IMR-90 (cell line): Measurements from ENCODE around the gene ZNF385B. TPM values are rescaled to one million over a fixed set of nuclear protein-coding genes. Genes with fewer than 3 reads are reported as not detected.

ENCODE experiments used
- ATAC-seq: fragments of 200-7000 bp; cut with Tn5 transposase; 2 replicates; pipeline ENCODE4 v1.9.1; 2020; ENCODE audit warnings: low read depth, mild to moderate bottlenecking, moderate library complexity
- BruUV-seq: library from RNA; stranded (reverse); fragments of 400-500 nt; replicated peaks from 2 replicates; lab custom pipeline; 2021; lab: Mats Ljungman, UMichigan
- CTCF ChIA-PET: fragments of 300-600 bp; formaldehyde crosslinking; extraction: SDS; loops from one replicate; lab custom pipeline; 2021; ENCODE audit warnings: antibody characterized with exemption; lab: Yijun Ruan, JAX
- POLR2A ChIA-PET: fragments of 300-600 bp; sonication (Branson Sonifier 250); formaldehyde crosslinking; loops from one replicate; lab custom pipeline; 2022; ENCODE audit warnings: antibody characterized with exemption; ENCODE audit not compliant: unreplicated experiment; lab: Charles Lee
- DNase-seq: peaks from one replicate; pipeline ENCODE4 v3.0.0; 2013
- H2AFZ ChIP-seq: replicated peaks from 2 replicates; pipeline ENCODE3; 2013; ENCODE audit warnings: low read length, mild to moderate bottlenecking; ENCODE audit not compliant: poor library complexity
- H2AK5ac ChIP-seq: 2 replicates; pipeline ENCODE4 v1.6.1; 2013; ENCODE audit warnings: low read depth, low read length, inconsistent platforms
- H2AK9ac ChIP-seq: replicated peaks from 2 replicates; pipeline ENCODE3; 2013; ENCODE audit warnings: mild to moderate bottlenecking, low read depth, low read length, moderate library complexity; ENCODE audit not compliant: poor library complexity
- H2BK120ac ChIP-seq: 2 replicates; pipeline ENCODE4 v1.6.1; 2013; ENCODE audit warnings: low read depth, low read length, inconsistent platforms
- H2BK15ac ChIP-seq: 3 replicates; pipeline ENCODE4 v1.6.1; 2013; ENCODE audit warnings: low read depth, low read length, inconsistent platforms
- H2BK20ac ChIP-seq: 2 replicates; pipeline ENCODE4 v1.6.1; 2013; ENCODE audit warnings: low read depth, mild to moderate bottlenecking, inconsistent platforms, low read length, moderate library complexity
- H2BK5ac ChIP-seq: 2 replicates; pipeline ENCODE4 v1.6.1; 2013; ENCODE audit warnings: mild to moderate bottlenecking, low read depth, low read length, inconsistent platforms; ENCODE audit not compliant: poor library complexity, severe bottlenecking
- H3K14ac ChIP-seq: replicated peaks from 2 replicates; pipeline ENCODE4 v1.6.1; 2013; ENCODE audit warnings: low read depth, low read length, inconsistent platforms
- H3K18ac ChIP-seq: 2 replicates; pipeline ENCODE4 v1.6.1; 2013; ENCODE audit warnings: low read depth, low read length, control low read depth
- H3K23ac ChIP-seq: 2 replicates; pipeline ENCODE4 v1.6.1; 2013; ENCODE audit warnings: low read depth, low read length, inconsistent platforms
- H3K27ac ChIP-seq: 2 replicates; pipeline ENCODE4 v1.5.1; 2013; ENCODE audit warnings: mild to moderate bottlenecking, control low read depth, low read length; ENCODE audit not compliant: insufficient read depth
- H3K27me3 ChIP-seq: 2 replicates; pipeline ENCODE4 v1.6.1; 2013; ENCODE audit warnings: low read length; ENCODE audit not compliant: control insufficient read depth, insufficient read depth
- H3K36me3 ChIP-seq: 2 replicates; pipeline ENCODE4 v1.6.1; 2013; ENCODE audit warnings: low read length, mixed read lengths; ENCODE audit not compliant: control insufficient read depth, insufficient read depth
- H3K4ac ChIP-seq: 2 replicates; pipeline ENCODE4 v1.6.1; 2013; ENCODE audit warnings: low read depth, low read length, inconsistent platforms
- H3K4me1 ChIP-seq: 2 replicates; pipeline ENCODE4 v1.6.1; 2013; ENCODE audit warnings: low read length, mixed read lengths; ENCODE audit not compliant: control insufficient read depth, insufficient read depth
- H3K4me2 ChIP-seq: 2 replicates; pipeline ENCODE4 v1.6.1; 2013; ENCODE audit warnings: low read depth, mild to moderate bottlenecking, control low read depth, low read length, moderate library complexity
- H3K4me3 ChIP-seq: 2 replicates; pipeline ENCODE4 v1.5.1; 2013; ENCODE audit warnings: low read depth, mild to moderate bottlenecking, control low read depth, low read length, moderate library complexity; ENCODE audit not compliant: insufficient read depth
- H3K56ac ChIP-seq: 2 replicates; pipeline ENCODE4 v1.6.1; 2013; ENCODE audit warnings: low read length, inconsistent platforms; ENCODE audit not compliant: insufficient read depth; ENCODE audit errors: extremely low read depth
- H3K79me1 ChIP-seq, 2 experiments: 2 replicates each; pipeline ENCODE4 v1.6.1; 2013; ENCODE audit warnings: low read length in 2 of 2, inconsistent platforms in 1 of 2, low read depth in 1 of 2
- H3K9ac ChIP-seq: 2 replicates; pipeline ENCODE4 v1.6.1; 2013; ENCODE audit warnings: low read depth, low read length, control low read depth
- H3K9me1 ChIP-seq: 2 replicates; pipeline ENCODE4 v1.6.1; 2013; ENCODE audit warnings: low read length, inconsistent platforms; ENCODE audit not compliant: insufficient read depth
- H3K9me3 ChIP-seq: 2 replicates; pipeline ENCODE4 v1.6.1; 2013; ENCODE audit warnings: low read length; ENCODE audit not compliant: control insufficient read depth, insufficient read depth
- H4K20me1 ChIP-seq: 2 replicates; pipeline ENCODE4 v1.6.1; 2013; ENCODE audit warnings: low read length, inconsistent platforms; ENCODE audit not compliant: insufficient read depth
- H4K5ac ChIP-seq: 2 replicates; pipeline ENCODE4 v1.6.1; 2013; ENCODE audit warnings: mild to moderate bottlenecking, low read depth, low read length, control low read depth
- H4K8ac ChIP-seq, 2 experiments: 2 replicates each; pipeline ENCODE4 v1.6.1; 2013; ENCODE audit warnings: low read depth in 2 of 2, low read length in 2 of 2, control low read depth in 1 of 2, inconsistent platforms in 1 of 2
- H4K91ac ChIP-seq: 2 replicates; pipeline ENCODE4 v1.6.1; 2013; ENCODE audit warnings: low read depth, low read length, inconsistent platforms; ENCODE audit not compliant: insufficient read depth
- BHLHE40 ChIP-seq: fragments of 150-350 bp; IDR thresholded peaks from 2 replicates; pipeline ENCODE4 v1.6.1; 2016; ENCODE audit warnings: mild to moderate bottlenecking, low read depth, low read length
- CEBPB ChIP-seq: IDR thresholded peaks from 2 replicates; pipeline ENCODE4 v1.6.1; 2012; ENCODE audit warnings: low read depth, low read length, improper control_type of control experiment
- CHD1 ChIP-seq: IDR thresholded peaks from 2 replicates; pipeline ENCODE4 v1.6.1; 2012; ENCODE audit warnings: low read depth, low read length, improper control_type of control experiment
- FOS ChIP-seq: fragments of 150-350 bp; IDR thresholded peaks from 2 replicates; pipeline ENCODE4 v1.6.1; 2016; ENCODE audit warnings: low read depth, low read length
- MAFK ChIP-seq: IDR thresholded peaks from 2 replicates; pipeline ENCODE4 v1.6.1; 2012; ENCODE audit warnings: low read depth, low read length, improper control_type of control experiment
- MAZ ChIP-seq: IDR thresholded peaks from 2 replicates; pipeline ENCODE4 v1.6.1; 2012; ENCODE audit warnings: low read depth, mild to moderate bottlenecking, low read length, improper control_type of control experiment, moderate library complexity, borderline replicate concordance
- MXI1 ChIP-seq: IDR thresholded peaks from 2 replicates; pipeline ENCODE4 v1.6.1; 2012; ENCODE audit warnings: low read depth, mild to moderate bottlenecking, low read length, moderate library complexity, borderline replicate concordance
- NFE2L2 ChIP-seq: fragments of 150-350 bp; IDR thresholded peaks from 2 replicates; pipeline ENCODE4 v1.6.1; 2016; ENCODE audit warnings: low read depth, mild to moderate bottlenecking, low read length
- POLR2A ChIP-seq: IDR thresholded peaks from 2 replicates; pipeline ENCODE4 v1.6.1; 2012; ENCODE audit warnings: mild to moderate bottlenecking, low read depth, low read length
- RAD21 ChIP-seq: IDR thresholded peaks from 2 replicates; pipeline ENCODE4 v1.6.1; 2012; ENCODE audit warnings: low read length, improper control_type of control experiment
- RCOR1 ChIP-seq: IDR thresholded peaks from 2 replicates; pipeline ENCODE4 v1.6.1; 2012; ENCODE audit warnings: mild to moderate bottlenecking, low read length, improper control_type of control experiment; ENCODE audit not compliant: insufficient replicate concordance
- RFX5 ChIP-seq: IDR thresholded peaks from 2 replicates; pipeline ENCODE4 v1.8.0; 2012; ENCODE audit warnings: low read depth, mild to moderate bottlenecking, low read length, moderate library complexity
- SMC3 ChIP-seq: fragments of 150-350 bp; IDR thresholded peaks from 2 replicates; pipeline ENCODE4 v1.6.1; 2016; ENCODE audit warnings: low read depth, mild to moderate bottlenecking, antibody characterized with exemption, low read length, moderate library complexity
- WGBS, 2 experiments: methylation state at CpG; one replicate each; pipeline versions ENCODE4 v1.1.5 to v1.1.7; 2013; ENCODE audit warnings: missing lambda C conversion rate in 2 of 2; ENCODE audit not compliant: insufficient read length in 1 of 2; ENCODE audit errors: extremely low coverage in 2 of 2; 5-methylcytosine and 5-hydroxymethylcytosine counted together
- dilution Hi-C: fragments of 300-500 bp; cut with HindIII; formaldehyde crosslinking; loops from one replicate; pipeline ENCODE4 v1.14.3; 2018; ENCODE audit warnings: low sequenced_read_pairs; ENCODE audit not compliant: unreplicated experiment
- in situ Hi-C: fragments of 300-500 bp; cut with MboI; formaldehyde crosslinking; loops from 3 replicates; pipeline ENCODE4 v1.14.3; 2019; ENCODE audit warnings: low sequenced_read_pairs, inconsistent platforms, mixed read lengths
- intact Hi-C: fragments of 100-400 bp; cut with micrococcal nuclease; formaldehyde crosslinking; loops from 2 replicates; pipeline ENCODE4 v1.10.0; 2022
- polyA plus RNA-seq, 3 experiments: library from polyadenylated mRNA; depleted of rRNA; stranded (reverse); fragments of >200 nt; gene quantifications; 2 replicates each; pipeline ENCODE4 v1.2.3, GENCODE V29; 2012; ENCODE audit warnings: low replicate concordance in 1 of 3
- total RNA-seq: library from RNA; depleted of rRNA; stranded (reverse); fragments of >200 nt; gene quantifications from 2 replicates; pipeline ENCODE4 v1.2.3, GENCODE V29; 2012
- TF ChIP-seq, protein P1 (sequence below): fragments of 150-350 bp; IDR thresholded peaks from 2 replicates; pipeline ENCODE4 v1.6.1; 2016; ENCODE audit warnings: low read depth, mild to moderate bottlenecking, low read length, moderate library complexity, borderline replicate concordance
- TF ChIP-seq, protein P2 (sequence below): fragments of 150-350 bp; IDR thresholded peaks from 2 replicates; pipeline ENCODE4 v1.6.1; 2017; ENCODE audit warnings: mild to moderate bottlenecking, antibody characterized with exemption, low read length, low read depth
- TF ChIP-seq, protein P3 (sequence below): conservative IDR thresholded peaks from 2 replicates; pipeline ENCODE4 v1.5.1; 2012; ENCODE audit warnings: mild to moderate bottlenecking, low read depth, low read length, improper control_type of control experiment

ZNF385B gene
- total and polyA plus RNA-seq, 2 of the 4 experiments (the other 2 are of a cell fraction) = not detected

DNA sequence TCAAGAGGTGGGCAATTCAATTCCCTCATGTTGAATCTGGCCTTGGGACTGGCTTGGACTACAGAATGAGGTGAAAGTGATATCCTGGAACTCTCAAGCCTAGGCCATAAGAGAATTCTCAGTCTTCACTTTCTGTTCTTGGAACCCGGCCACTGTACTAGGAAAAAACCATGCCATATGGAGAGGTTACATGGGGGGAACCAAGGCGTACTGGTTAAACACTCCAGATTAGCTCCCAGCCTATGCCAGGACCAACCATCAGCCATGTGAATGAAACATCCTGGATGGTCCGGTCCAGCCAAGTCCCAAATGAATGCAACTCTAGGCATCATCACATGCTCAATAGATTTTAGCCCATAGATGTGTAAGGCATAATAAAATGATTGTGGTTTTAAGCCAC, 56.4 kb downstream of the ZNF385B start:
- H3K36me3 ChIP-seq = no peaks in the 10 kb centered on the region
- no peaks in the 10 kb centered on the region; the same call in 1 of the 2 replicates for H3K27me3 ChIP-seq
- no peak overlapping the region for H3K4me2 ChIP-seq
- no TSS peak for BruUV-seq
- no peak overlapping the region for H2AFZ ChIP-seq
- ATAC-seq = no peak
- no peak overlapping the region for H3K4ac ChIP-seq
- no peak overlapping the region for H2BK5ac ChIP-seq
- TF ChIP-seq RCOR1 (no peak), MAFK (no peak), CEBPB (no peak), RAD21 (no peak), MAZ (no peak), BHLHE40 (no peak), RFX5 (no peak), NFE2L2 (no peak), CHD1 (no peak), POLR2A (no peak), SMC3 (no peak), FOS (no peak), MXI1 (no peak)
- TF ChIP-seq, protein P1, sequence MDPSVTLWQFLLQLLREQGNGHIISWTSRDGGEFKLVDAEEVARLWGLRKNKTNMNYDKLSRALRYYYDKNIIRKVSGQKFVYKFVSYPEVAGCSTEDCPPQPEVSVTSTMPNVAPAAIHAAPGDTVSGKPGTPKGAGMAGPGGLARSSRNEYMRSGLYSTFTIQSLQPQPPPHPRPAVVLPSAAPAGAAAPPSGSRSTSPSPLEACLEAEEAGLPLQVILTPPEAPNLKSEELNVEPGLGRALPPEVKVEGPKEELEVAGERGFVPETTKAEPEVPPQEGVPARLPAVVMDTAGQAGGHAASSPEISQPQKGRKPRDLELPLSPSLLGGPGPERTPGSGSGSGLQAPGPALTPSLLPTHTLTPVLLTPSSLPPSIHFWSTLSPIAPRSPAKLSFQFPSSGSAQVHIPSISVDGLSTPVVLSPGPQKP = no peak
- TF ChIP-seq, protein P2, sequence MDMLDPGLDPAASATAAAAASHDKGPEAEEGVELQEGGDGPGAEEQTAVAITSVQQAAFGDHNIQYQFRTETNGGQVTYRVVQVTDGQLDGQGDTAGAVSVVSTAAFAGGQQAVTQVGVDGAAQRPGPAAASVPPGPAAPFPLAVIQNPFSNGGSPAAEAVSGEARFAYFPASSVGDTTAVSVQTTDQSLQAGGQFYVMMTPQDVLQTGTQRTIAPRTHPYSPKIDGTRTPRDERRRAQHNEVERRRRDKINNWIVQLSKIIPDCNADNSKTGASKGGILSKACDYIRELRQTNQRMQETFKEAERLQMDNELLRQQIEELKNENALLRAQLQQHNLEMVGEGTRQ = no peak
- TF ChIP-seq, protein P3, sequence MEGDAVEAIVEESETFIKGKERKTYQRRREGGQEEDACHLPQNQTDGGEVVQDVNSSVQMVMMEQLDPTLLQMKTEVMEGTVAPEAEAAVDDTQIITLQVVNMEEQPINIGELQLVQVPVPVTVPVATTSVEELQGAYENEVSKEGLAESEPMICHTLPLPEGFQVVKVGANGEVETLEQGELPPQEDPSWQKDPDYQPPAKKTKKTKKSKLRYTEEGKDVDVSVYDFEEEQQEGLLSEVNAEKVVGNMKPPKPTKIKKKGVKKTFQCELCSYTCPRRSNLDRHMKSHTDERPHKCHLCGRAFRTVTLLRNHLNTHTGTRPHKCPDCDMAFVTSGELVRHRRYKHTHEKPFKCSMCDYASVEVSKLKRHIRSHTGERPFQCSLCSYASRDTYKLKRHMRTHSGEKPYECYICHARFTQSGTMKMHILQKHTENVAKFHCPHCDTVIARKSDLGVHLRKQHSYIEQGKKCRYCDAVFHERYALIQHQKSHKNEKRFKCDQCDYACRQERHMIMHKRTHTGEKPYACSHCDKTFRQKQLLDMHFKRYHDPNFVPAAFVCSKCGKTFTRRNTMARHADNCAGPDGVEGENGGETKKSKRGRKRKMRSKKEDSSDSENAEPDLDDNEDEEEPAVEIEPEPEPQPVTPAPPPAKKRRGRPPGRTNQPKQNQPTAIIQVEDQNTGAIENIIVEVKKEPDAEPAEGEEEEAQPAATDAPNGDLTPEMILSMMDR = no peak
- POLR2A ChIA-PET = no interaction called here
- no peak overlapping the region for H2BK20ac ChIP-seq
- no peak overlapping the region for H2AK9ac ChIP-seq
- H4K5ac ChIP-seq = no peak overlapping the region
- H2AK5ac ChIP-seq = no peak overlapping the region
- H4K91ac ChIP-seq = no peak overlapping the region
- H3K9ac ChIP-seq = no peak overlapping the region
- no peak overlapping the region for H3K27ac ChIP-seq
- H3K79me1 ChIP-seq = no peaks in the 10 kb centered on the region
- no peak overlapping the region for H3K14ac ChIP-seq
- dilution Hi-C loops = no loop called here
- H3K23ac ChIP-seq = no peak overlapping the region
- WGBS, 2 experiments = no CpG with 5 or more reads among the region's 3 CpGs
- DNase-seq = no peak
- intact Hi-C loops = no loop called here
- CTCF ChIA-PET = no interaction called here
- no peak overlapping the region for H3K4me3 ChIP-seq
- no peak overlapping the region for H3K56ac ChIP-seq
- no peak overlapping the region for H2BK15ac ChIP-seq
- no peaks in the 10 kb centered on the region for H3K4me1 ChIP-seq
- H2BK120ac ChIP-seq = no peak overlapping the region
- no peak overlapping the region for H3K18ac ChIP-seq
- no peaks in the 10 kb centered on the region for H4K20me1 ChIP-seq
- H3K9me3 ChIP-seq = no peaks in the 10 kb centered on the region
- no peaks in the 10 kb centered on the region for H3K9me1 ChIP-seq
- in situ Hi-C loops = no loop called here
- H4K8ac ChIP-seq = no peak overlapping the region
